Upper lobe of left lung (tissue), 4 donors: ENCODE results near the gene HPSE2.

Experiments used
- CTCF ChIP-seq, 6 experiments: fragments of 450-650 bp in 4 of 6; fragments of 200-600 bp in 2 of 6; sonication (generic) in 2 of 6; IDR thresholded peaks; one replicate each; pipeline ENCODE4 v1.5.1; 2016 to 2019; ENCODE audit warnings: antibody characterized with exemption in 6 of 6
- EP300 ChIP-seq, 4 donors: sonication (generic); formaldehyde crosslinking; IDR thresholded peaks; one replicate each; pipeline ENCODE4 v1.5.1; 2017; ENCODE audit warnings: antibody characterized with exemption in 4 of 4, control low read depth in 2 of 4
- POLR2A ChIP-seq, 4 donors: fragments of 450-650 bp; IDR thresholded peaks; one replicate each; pipeline ENCODE4 v1.5.1; 2016 to 2017; ENCODE audit warnings: antibody characterized with exemption in 4 of 4, mild to moderate bottlenecking in 2 of 4
- POLR2AphosphoS5 ChIP-seq, 2 donors: sonication (generic); formaldehyde crosslinking; IDR thresholded peaks; one replicate each; pipeline ENCODE4 v1.5.1; 2017; ENCODE audit warnings: antibody characterized with exemption in 2 of 2

GRCh38 chr10:98878921-98879320 lies 356.7 kb downstream of the HPSE2 start:
- no peak for TF ChIP-seq CTCF (IDR thresholded peaks at IDR 0.05)
- no peak for TF ChIP-seq EP300 (IDR thresholded peaks at IDR 0.05)
- TF ChIP-seq POLR2AphosphoS5 (IDR thresholded peaks at IDR 0.05) = no peak
- no peak for TF ChIP-seq POLR2A (IDR thresholded peaks at IDR 0.05)
